Dendritic cell treated with granulocyte-macrophage colony-stimulating factor and Interleukin-4, amounts not matched to agents 40 ng/mL and 50 ng/mL, for 4 days (primary cell): ENCODE data around the gene IKZF2.
A peak's percentile ranks its signal among the peaks of the same experiment; 100 is the strongest.

Experiments used
- H3K27ac Mint-ChIP-seq: one replicate; pipeline ENCODE4 v1.8.0; 2022; ENCODE audit warnings: mild to moderate bottlenecking, mixed read lengths
- H3K27me3 Mint-ChIP-seq: one replicate; pipeline ENCODE4 v1.8.0; 2022; ENCODE audit warnings: mild to moderate bottlenecking, mixed read lengths
- H3K36me3 Mint-ChIP-seq: one replicate; pipeline ENCODE4 v1.8.0; 2022; ENCODE audit warnings: low read depth, mixed read lengths
- H3K4me1 Mint-ChIP-seq: one replicate; pipeline ENCODE4 v1.8.0; 2022; ENCODE audit warnings: low read depth, mixed read lengths
- H3K4me3 Mint-ChIP-seq: one replicate; pipeline ENCODE4 v1.8.0; 2022; ENCODE audit warnings: mild to moderate bottlenecking, moderate library complexity, mixed read lengths
- H3K9me3 Mint-ChIP-seq: one replicate; pipeline ENCODE4 v1.8.0; 2022; ENCODE audit warnings: mixed read lengths
- intact Hi-C: fragments of 100-400 bp; cut with micrococcal nuclease; formaldehyde crosslinking; loops from one replicate; pipeline ENCODE4 v1.15.0; 2022

Gene IKZF2

GRCh38 chr2:213151437-213152064 is at the start of gene IKZF2:
Gene IKZF2, minus strand, starts transcription at chr2:213151612. Its CDS starts 2,983 bp downstream, at chr2:213148629.
- peaks cover 37% of the 10 kb centered on the region for H3K4me1 Mint-ChIP-seq
- intact Hi-C loops = loop anchor here (2.0 to 5.0 kb wide), 2 partner anchors 289 to 465 kb away; no protein-coding TSS in a partner anchor
- H3K4me3 Mint-ChIP-seq = peak within 1 kb of the TSS; percentile 86
- peaks cover 23% of the 10 kb centered on the region for H3K27me3 Mint-ChIP-seq
- peaks cover 12% of the 10 kb centered on the region for H3K36me3 Mint-ChIP-seq
- peak within 1 kb of the TSS; percentile 75 for H3K27ac Mint-ChIP-seq
- H3K9me3 Mint-ChIP-seq = no peaks in the 10 kb centered on the region

DNA sequence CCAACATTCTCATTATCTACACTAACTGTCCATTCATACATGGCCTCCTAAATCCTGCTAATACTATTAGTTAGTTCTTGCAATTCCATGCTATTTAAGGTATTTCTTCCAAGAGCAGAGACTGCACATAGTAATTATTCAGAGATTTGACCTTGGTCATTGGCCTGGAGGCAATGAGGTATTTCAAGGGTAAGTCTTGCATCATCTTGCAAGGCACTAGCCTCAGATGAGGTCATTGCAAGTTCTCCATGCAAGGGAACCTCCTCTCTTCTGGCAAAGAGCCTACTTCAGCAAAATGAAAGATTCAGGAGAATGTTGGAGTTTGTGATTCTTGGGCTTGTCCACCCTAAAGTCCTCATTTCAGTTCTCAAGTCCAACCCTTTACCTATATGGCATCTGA is 48.5 kb upstream of the IKZF2 start:
- Mint-ChIP-seq H3K9me3 (peaks cover 24% of the 10 kb centered on the region), H3K36me3 (no peaks in the 10 kb centered on the region), H3K4me3 (no peak overlapping the region), H3K27ac (no peak overlapping the region), H3K27me3 (no peaks in the 10 kb centered on the region), H3K4me1 (no peaks in the 10 kb centered on the region)
- intact Hi-C loops = no loop called here

DNA sequence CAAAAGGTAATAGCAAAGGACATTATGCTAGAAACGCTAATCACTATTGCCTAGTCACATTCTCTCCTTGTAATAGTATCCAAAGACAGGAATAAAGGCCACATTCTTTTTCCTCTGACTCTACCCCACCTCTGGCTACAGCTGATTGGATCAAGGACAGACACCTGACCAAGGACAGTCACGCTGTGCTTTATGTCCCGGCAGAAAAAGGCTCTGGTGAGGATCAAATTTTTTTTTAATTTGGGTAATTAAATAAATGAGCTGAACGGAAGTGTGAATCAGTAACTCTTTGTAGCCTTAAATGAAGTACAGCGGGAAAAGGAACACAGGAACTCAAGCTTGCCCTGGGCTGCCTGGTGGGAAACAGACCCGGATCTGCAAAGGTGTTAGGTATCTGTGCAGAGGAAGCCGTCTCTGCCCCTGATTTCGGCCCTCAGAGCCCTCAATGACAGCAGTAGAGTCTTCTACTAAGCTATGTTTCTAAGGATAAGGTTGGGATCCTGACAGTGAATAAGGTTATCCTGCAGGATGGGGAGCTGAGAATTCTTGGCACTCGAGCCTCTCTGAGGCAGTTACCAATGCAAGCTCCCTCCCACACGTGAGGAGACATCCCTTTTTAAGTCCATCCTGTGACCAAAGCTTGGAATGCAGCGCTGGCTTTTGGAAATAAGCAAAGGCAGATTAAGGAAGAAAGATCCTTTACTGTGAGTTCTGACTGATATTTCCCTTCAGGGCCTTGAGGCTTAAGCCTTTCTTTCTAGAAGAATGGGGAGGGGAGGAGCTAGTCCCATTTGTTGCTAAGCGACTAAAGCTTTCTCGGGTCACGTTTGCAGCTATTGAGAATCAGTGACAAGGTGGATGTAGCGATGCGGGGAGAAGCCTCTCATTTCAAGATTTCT is 37.8 kb upstream of the IKZF2 start:
- H3K9me3 Mint-ChIP-seq = no peaks in the 10 kb centered on the region
- intact Hi-C loops = no loop called here
- H3K4me1 Mint-ChIP-seq = no peaks in the 10 kb centered on the region
- H3K27ac Mint-ChIP-seq = no peak overlapping the region
- no peak overlapping the region for H3K4me3 Mint-ChIP-seq
- no peaks in the 10 kb centered on the region for H3K36me3 Mint-ChIP-seq
- H3K27me3 Mint-ChIP-seq = no peaks in the 10 kb centered on the region

- H3K4me1 Mint-ChIP-seq = no peaks in the 10 kb centered on the region
- intact Hi-C loops = no loop called here
- H3K27ac Mint-ChIP-seq = no peak overlapping the region
- no peaks in the 10 kb centered on the region for H3K9me3 Mint-ChIP-seq
- H3K4me3 Mint-ChIP-seq = no peak overlapping the region
- no peaks in the 10 kb centered on the region for H3K36me3 Mint-ChIP-seq
- H3K27me3 Mint-ChIP-seq = no peaks in the 10 kb centered on the region
These were observed 37.1 kb upstream of the IKZF2 start for GRCh38 chr2:213188533-213188867.

DNA sequence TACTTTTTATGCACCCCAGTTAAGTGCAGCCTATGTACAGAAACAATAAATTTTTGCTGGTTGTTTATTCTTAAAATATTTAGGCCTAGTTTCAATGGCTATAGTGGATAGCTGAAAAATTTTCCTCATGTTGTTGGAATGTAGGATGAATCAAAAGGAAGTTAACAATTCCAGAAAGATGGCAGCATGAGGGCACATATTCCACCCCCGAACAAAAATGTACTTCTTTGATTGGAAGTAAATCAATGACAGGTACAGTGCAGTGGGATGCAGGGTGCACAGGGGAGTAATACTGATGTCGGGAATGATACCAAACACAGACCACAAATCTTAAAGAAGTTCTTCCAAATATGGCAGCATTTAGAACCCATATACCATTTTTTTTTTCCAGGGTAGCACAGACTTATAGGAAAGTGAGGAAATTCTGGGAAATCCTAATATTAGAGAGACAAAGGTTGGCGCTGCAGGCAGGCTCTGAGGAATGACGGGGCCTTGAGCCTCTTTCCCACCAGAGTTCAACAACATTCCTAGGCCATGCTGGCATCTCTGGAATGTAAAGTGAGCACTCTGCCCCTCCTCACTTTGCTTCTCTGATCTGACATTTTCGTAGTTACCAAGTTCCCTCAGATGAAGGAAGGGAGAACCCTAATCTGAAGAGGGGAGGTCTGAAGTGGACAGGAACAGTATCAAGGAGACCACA is 36.6 kb upstream of the IKZF2 start:
- Mint-ChIP-seq H3K27ac (no peak overlapping the region), H3K36me3 (no peaks in the 10 kb centered on the region), H3K4me3 (no peak overlapping the region), H3K9me3 (no peaks in the 10 kb centered on the region), H3K27me3 (no peaks in the 10 kb centered on the region), H3K4me1 (no peaks in the 10 kb centered on the region)
- intact Hi-C loops = no loop called here

- Mint-ChIP-seq H3K4me3 (no peak overlapping the region), H3K36me3 (no peaks in the 10 kb centered on the region), H3K27ac (no peak overlapping the region), H3K4me1 (no peaks in the 10 kb centered on the region), H3K27me3 (no peaks in the 10 kb centered on the region), H3K9me3 (no peaks in the 10 kb centered on the region)
- intact Hi-C loops = no loop called here
These were observed 36.0 kb upstream of the IKZF2 start for GRCh38 chr2:213187386-213187785.

DNA sequence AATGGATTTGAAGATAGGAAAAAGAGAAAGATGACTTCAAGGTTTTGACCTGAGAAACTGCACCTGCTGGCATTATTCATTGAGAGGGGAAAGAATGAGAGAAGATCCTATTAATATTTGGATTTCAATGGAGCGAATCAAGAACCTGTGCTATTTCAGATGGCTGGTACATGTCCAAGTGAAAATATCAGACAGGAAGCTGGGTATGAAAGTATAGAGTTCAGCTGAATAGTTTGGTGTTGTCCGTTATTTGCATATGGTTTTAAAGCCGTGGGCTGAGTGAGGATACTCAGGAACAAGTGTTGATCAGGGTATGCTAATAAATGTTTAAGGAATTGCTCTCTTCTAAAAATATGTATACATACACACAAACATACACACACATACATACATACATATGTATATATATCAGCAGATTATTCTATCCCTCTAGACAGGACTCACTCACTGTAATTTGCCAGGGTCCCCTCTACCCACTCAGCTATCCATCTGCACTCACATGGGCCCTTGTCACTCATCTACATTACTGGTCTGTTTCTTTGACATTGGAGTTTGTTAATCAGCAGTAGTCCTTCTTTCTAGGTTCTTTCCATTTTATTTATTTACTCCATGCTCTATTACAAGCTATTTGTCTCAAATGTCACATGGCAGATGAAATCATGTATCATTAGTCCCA is 33.9 kb upstream of the IKZF2 start:
- Mint-ChIP-seq H3K36me3 (no peaks in the 10 kb centered on the region), H3K27me3 (no peaks in the 10 kb centered on the region), H3K4me1 (no peaks in the 10 kb centered on the region), H3K27ac (no peak overlapping the region), H3K9me3 (no peaks in the 10 kb centered on the region), H3K4me3 (no peak overlapping the region)
- intact Hi-C loops = no loop called here

DNA sequence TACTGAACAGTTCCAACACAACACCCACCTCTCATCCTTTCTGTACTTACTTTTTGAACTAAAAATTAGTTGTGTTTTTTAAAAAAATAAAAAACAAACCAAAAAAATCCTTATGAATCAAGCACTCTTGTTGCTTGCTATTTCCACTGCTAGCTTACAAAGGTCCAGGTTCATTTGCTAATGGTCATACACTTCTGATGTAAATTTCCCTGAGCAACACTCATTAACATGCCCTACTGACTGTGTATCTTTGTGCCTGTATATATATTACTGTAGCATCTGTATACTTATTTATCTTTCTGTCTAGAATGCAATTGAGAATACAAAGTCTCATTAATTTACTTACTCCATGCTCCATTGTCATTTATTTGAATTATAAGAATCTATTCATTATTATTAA is 30.3 kb upstream of the IKZF2 start:
- H3K36me3 Mint-ChIP-seq = no peaks in the 10 kb centered on the region
- intact Hi-C loops = no loop called here
- H3K9me3 Mint-ChIP-seq = no peaks in the 10 kb centered on the region
- no peaks in the 10 kb centered on the region for H3K4me1 Mint-ChIP-seq
- no peaks in the 10 kb centered on the region for H3K27me3 Mint-ChIP-seq
- H3K4me3 Mint-ChIP-seq = no peak overlapping the region
- no peak overlapping the region for H3K27ac Mint-ChIP-seq

DNA sequence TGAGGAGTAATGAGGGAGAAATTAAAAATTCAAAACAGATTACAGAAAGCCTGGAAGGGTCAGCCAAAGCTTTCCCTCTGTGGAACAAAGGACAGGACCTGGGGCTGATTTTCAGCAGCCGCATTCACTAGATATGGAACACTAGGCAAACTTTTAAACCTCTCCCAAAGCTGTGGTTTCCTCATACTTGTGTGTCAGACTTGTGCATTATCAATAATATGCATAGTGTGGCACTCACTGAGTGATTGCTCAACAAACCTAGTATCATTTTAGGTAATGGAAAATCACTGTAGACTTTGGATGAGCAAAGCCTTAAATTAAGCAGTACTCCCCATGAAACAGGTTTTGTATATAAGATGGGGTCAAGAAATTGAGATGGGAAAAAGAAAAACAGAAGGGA is 26.3 kb upstream of the IKZF2 start:
- Mint-ChIP-seq H3K36me3 (no peaks in the 10 kb centered on the region), H3K4me1 (no peaks in the 10 kb centered on the region), H3K4me3 (no peak overlapping the region), H3K9me3 (no peaks in the 10 kb centered on the region), H3K27me3 (no peaks in the 10 kb centered on the region), H3K27ac (no peak overlapping the region)
- intact Hi-C loops = no loop called here

GRCh38 chr2:213175673-213176247 is 24.3 kb upstream of the IKZF2 start:
- H3K36me3 Mint-ChIP-seq = no peaks in the 10 kb centered on the region
- no peaks in the 10 kb centered on the region for H3K4me1 Mint-ChIP-seq
- H3K9me3 Mint-ChIP-seq = no peaks in the 10 kb centered on the region
- no peak overlapping the region for H3K27ac Mint-ChIP-seq
- no peaks in the 10 kb centered on the region for H3K27me3 Mint-ChIP-seq
- intact Hi-C loops = no loop called here
- H3K4me3 Mint-ChIP-seq = no peak overlapping the region

DNA sequence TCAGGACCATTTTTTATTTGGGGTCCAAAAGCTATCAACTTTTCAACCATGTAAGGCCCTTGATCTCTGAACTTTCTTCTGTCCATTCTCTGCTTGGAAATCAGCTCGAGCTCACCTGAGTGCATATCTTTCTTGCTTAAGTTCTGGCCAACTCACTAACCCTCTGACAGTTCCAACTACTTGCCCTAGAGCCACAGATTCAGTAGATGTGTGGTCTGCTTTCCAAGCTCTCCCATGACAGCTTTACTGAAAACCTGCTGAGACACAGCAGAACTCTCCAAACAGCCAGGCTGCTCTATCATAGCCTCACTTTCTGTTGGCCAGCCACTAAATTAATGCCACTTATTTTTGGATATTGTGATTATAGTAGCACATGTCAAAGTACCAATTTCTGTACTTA is 21.2 kb upstream of the IKZF2 start:
- H3K9me3 Mint-ChIP-seq = no peaks in the 10 kb centered on the region
- H3K4me1 Mint-ChIP-seq = no peaks in the 10 kb centered on the region
- H3K27me3 Mint-ChIP-seq = no peaks in the 10 kb centered on the region
- no peak overlapping the region for H3K4me3 Mint-ChIP-seq
- H3K27ac Mint-ChIP-seq = no peak overlapping the region
- intact Hi-C loops = no loop called here
- no peaks in the 10 kb centered on the region for H3K36me3 Mint-ChIP-seq

DNA sequence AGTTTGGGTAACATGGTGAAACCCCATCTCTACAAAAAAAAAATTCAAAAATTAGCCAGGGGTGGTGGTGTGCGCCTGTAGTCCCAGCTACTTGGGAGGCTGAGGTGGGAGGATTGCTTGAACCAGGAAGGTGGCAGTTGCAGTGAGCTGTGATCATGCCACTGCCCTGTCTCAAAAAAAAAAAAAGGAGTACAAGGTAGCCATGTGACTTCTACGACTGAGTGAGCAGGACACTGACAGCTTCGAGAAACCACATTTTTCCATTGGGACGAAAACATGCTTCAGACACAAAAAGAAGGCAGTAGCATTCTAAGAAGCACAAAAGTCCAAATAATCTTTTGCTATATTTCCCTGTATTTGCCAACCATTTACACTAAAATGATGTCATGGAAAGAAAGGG is 19.7 kb upstream of the IKZF2 start:
- no peaks in the 10 kb centered on the region for H3K36me3 Mint-ChIP-seq
- H3K4me1 Mint-ChIP-seq = no peaks in the 10 kb centered on the region
- intact Hi-C loops = no loop called here
- no peak overlapping the region for H3K4me3 Mint-ChIP-seq
- H3K9me3 Mint-ChIP-seq = no peaks in the 10 kb centered on the region
- no peaks in the 10 kb centered on the region for H3K27me3 Mint-ChIP-seq
- no peak overlapping the region for H3K27ac Mint-ChIP-seq

- H3K27me3 Mint-ChIP-seq = no peaks in the 10 kb centered on the region
- no peak overlapping the region for H3K4me3 Mint-ChIP-seq
- H3K27ac Mint-ChIP-seq = no peak overlapping the region
- intact Hi-C loops = no loop called here
- no peaks in the 10 kb centered on the region for H3K9me3 Mint-ChIP-seq
- no peaks in the 10 kb centered on the region for H3K4me1 Mint-ChIP-seq
- H3K36me3 Mint-ChIP-seq = no peaks in the 10 kb centered on the region
These were observed 16.0 kb upstream of the IKZF2 start for GRCh38 chr2:213167271-213167930.
